BJ (cell line): ENCODE data around the gene PFN4. TPM values are rescaled to one million over a fixed set of nuclear protein-coding genes. Genes with fewer than 3 reads are reported as not detected.
"Not testable (repeated sequence)": the region's sequence is repeated elsewhere in the genome, so short reads cannot be mapped to it uniquely, and the experiment has no call there.

ENCODE experiments used
- CTCF ChIA-PET: fragments of 350-600 bp; formaldehyde crosslinking; extraction: SDS; loops from one replicate; lab custom pipeline; 2021; ENCODE audit warnings: antibody characterized with exemption, inconsistent platforms; lab: Yijun Ruan, JAX
- POLR2A ChIA-PET: fragments of 300-600 bp; sonication (Branson Sonifier 250); formaldehyde crosslinking; extraction: SDS; loops from one replicate; lab custom pipeline; 2021; ENCODE audit warnings: antibody characterized with exemption; lab: Charles Lee
- DNase-seq: peaks from one replicate; pipeline ENCODE4 v3.0.0-alpha.2; 2011; ENCODE audit warnings: low read depth
- H3K27me3 ChIP-seq: 2 replicates; pipeline ENCODE4 v1.6.0; 2011; ENCODE audit warnings: low read length; ENCODE audit not compliant: control insufficient read depth, insufficient read depth
- H3K36me3 ChIP-seq: 2 replicates; pipeline ENCODE4 v1.5.1; 2011; ENCODE audit warnings: low read length; ENCODE audit not compliant: control insufficient read depth, insufficient read depth
- H3K4me3 ChIP-seq: 2 replicates; pipeline ENCODE4 v1.5.1; 2011; ENCODE audit warnings: low read depth, mild to moderate bottlenecking, control low read depth, low read length
- polyA plus RNA-seq: library from polyadenylated mRNA; depleted of rRNA; stranded (reverse); fragments of >200 nt; gene quantifications from 2 replicates; pipeline ENCODE4 v1.2.3, GENCODE V29; 2011
- TF ChIP-seq, protein P1 (sequence below): IDR thresholded peaks from 2 replicates; pipeline ENCODE4 v1.5.1; 2011; ENCODE audit warnings: low read depth, mild to moderate bottlenecking, control low read depth, inconsistent platforms, low read length, moderate library complexity; ENCODE audit not compliant: insufficient read depth

The PFN4 gene
- polyA plus RNA-seq, 1 experiment, result 0.40 TPM

DNA sequence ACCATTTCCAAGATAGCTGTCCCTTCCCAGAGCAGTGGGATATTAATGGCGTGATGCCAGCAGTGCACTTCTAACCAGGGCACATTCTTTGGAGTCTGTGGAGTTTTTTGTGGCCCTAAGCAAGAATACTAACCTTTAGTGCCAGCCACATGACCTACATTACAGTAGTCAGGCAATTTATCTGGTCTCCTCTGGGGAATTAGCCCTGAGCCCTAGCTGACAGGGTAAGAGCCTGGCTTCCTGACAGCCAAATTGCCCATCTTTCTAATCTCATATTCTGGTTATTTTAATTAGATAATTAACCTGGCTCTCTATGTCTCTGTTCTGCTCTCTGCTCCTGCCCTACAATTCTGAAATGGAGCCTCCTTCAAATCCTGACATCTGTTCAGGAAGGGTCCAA is 5.2 kb downstream of the PFN4 start:
- ChIA-PET CTCF (interaction anchor here (1.8 kb wide), 1 partner anchor 33 kb away, joined by 7 read pairs; the partner anchor contains the start of gene TP53I3), POLR2A (no interaction called here)
- TF ChIP-seq, protein P1, sequence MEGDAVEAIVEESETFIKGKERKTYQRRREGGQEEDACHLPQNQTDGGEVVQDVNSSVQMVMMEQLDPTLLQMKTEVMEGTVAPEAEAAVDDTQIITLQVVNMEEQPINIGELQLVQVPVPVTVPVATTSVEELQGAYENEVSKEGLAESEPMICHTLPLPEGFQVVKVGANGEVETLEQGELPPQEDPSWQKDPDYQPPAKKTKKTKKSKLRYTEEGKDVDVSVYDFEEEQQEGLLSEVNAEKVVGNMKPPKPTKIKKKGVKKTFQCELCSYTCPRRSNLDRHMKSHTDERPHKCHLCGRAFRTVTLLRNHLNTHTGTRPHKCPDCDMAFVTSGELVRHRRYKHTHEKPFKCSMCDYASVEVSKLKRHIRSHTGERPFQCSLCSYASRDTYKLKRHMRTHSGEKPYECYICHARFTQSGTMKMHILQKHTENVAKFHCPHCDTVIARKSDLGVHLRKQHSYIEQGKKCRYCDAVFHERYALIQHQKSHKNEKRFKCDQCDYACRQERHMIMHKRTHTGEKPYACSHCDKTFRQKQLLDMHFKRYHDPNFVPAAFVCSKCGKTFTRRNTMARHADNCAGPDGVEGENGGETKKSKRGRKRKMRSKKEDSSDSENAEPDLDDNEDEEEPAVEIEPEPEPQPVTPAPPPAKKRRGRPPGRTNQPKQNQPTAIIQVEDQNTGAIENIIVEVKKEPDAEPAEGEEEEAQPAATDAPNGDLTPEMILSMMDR, result no peak
- Histone ChIP-seq H3K4me3 (no peak overlapping the region), H3K27me3 (no peaks in the 10 kb centered on the region), H3K36me3 (no peaks in the 10 kb centered on the region)
- DNase-seq, result no peak

DNA sequence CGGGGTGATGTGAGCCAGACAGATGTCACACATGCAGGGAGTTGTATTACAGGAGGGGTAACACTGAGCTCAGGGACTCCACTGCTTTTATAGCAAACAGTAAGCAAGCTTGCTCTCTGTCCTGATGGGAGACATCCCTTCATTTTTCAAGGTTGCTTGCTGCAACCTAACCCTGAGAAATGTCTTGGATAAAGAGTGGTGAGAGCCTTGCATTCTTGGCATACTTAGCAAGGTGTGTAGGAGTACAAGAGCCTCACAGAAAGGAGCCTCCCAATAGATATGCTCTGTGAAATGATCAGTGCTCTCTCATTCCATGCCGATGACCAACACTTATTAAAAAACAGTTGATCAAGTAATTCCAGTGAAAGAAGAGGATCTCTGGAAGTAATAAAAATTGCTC is 8.1 kb downstream of the PFN4 start:
- ChIA-PET POLR2A (no interaction called here), CTCF (interaction anchor here (0.6 to 1.5 kb wide), 3 partner anchors 23 to 30 kb away, joined by 3 to 4 read pairs (median 3); partner anchors contain the start of gene TP53I3)
- TF ChIP-seq, protein P1, result no peak

DNA sequence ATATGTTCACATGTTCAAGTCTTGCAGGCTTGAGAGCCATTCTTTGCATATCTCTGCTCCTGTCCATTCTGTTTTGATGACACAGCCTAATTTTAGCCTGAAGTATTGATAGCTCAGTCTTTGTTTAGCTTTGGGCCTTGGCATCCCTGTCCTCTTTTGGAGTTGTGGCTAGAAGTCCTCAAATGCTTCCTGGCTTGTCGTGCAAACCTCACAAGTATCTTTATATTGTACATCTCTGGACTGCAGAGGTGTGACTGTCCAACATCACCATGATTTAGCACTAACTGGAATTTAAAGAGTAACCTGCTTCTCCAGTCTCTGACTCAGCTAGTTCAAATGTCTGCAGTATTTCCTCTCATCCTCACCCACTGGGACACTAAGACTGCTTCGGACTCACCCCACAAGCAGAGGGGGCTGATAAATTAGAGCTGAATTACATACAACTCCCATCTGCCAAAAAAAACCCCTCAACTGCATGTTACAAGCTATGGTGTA is 11.7 kb downstream of the PFN4 start:
- Histone ChIP-seq H3K4me3 (no peak overlapping the region), H3K36me3 (no peaks in the 10 kb centered on the region), H3K27me3 (no peaks in the 10 kb centered on the region)
- ChIA-PET CTCF (interaction anchor here (0.6 to 1.1 kb wide), 3 partner anchors 25 to 28 kb away, joined by 3 read pairs; partner anchors contain the start of gene TP53I3), POLR2A (interaction anchor here (0.7 kb wide), 1 partner anchor 27 kb away, joined by 3 read pairs; no protein-coding TSS in a partner anchor)
- no peak for DNase-seq
- TF ChIP-seq, protein P1, result no peak

More for the DNA sequence above, 8.1 kb downstream of the PFN4 start:
- H3K4me3 ChIP-seq, result no peak overlapping the region
- no peak for DNase-seq
- H3K27me3 ChIP-seq, result no peaks in the 10 kb centered on the region
- H3K36me3 ChIP-seq, result no peaks in the 10 kb centered on the region

DNA sequence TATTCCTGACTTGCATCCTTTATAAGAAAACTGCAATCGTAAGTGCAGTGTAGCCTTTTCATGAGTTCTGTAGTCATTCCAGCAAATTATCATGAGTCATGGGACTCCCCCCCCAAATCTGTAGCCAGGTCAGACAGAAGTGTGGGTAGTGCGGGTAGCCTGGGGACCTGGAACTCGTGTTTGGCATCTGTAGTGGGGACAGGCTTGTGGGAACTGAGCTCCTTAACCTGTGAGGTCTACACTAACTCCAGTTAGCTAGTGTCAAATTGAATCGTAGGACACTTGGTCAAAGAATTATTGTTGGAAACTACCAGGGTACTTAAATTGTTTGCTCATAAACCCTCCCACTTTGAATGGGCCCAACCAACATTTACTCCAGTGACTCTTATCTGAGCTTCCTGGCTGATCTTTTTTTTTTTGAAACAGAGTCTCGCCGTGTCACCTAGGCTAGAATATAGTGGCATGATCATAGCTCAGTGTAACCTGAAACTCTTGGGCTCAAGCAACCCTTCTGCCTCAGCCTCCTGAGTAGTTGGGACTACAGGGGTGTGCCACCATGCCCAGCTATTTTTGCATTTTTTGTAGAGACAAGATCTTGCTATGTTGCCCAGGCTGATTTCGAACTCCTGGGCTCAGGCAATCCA is 12.4 kb downstream of the PFN4 start:
- Histone ChIP-seq H3K36me3 (no peaks in the 10 kb centered on the region), H3K4me3 (no peak overlapping the region), H3K27me3 (no peaks in the 10 kb centered on the region)
- POLR2A ChIA-PET, result no interaction called here
- no peak for DNase-seq
- TF ChIP-seq, protein P1, result no peak
- CTCF ChIA-PET, result interaction anchor here (0.5 to 1.1 kb wide), 3 partner anchors 24 to 1114 kb away, joined by 3 read pairs; partner anchors contain the start of gene TP53I3

DNA sequence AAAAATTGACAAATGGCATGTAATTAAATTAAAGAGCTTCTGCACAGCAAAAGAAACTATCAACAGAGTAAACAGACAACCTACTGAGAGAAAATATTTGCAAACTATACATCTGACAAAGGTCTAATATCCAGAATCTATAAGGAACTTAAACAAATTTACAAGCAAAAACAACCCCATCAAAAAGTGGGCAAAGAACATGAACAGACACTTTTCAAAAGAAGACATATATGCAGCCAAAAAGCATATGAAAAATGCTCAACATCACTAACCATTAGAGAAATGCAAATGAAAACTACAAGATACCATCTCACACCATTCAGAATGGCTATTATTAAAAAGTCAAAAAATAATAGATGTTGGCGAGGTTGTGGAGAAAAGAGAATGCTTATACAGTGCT is 13.7 kb downstream of the PFN4 start:
- DNase-seq, H3K36me3 ChIP-seq, H3K27me3 ChIP-seq, POLR2A ChIA-PET, H3K4me3 ChIP-seq, CTCF ChIA-PET: not testable (repeated sequence)
